Dermis blood vessel endothelial cell (primary cell): ENCODE measurements around the gene ANKRD7. TPM values are rescaled to one million over a fixed set of nuclear protein-coding genes. Genes with fewer than 3 reads are reported as not detected.

ENCODE experiments used
- DNase-seq: peaks from one replicate; pipeline ENCODE4 v3.0.0; 2010
- total RNA-seq: library from RNA; depleted of rRNA; stranded (reverse); fragments of >200 nt; gene quantifications from 2 replicates; pipeline ENCODE4 v1.2.3, GENCODE V29; 2014

The ANKRD7 gene
- 0.51 TPM in 1 of 2 replicates, not detected in the other for total RNA-seq

GRCh38 chr7:118224521-118224920 is at the start of gene ANKRD7:
Gene ANKRD7 (plus strand): TSS chr7:118224704. CDS start chr7:118224831, 127 bp downstream.
- no peak for DNase-seq

GRCh38 chr7:118175740-118176139 is 48.8 kb upstream of the ANKRD7 start:
- DNase-seq, result no peak

GRCh38 chr7:118179191-118179590 is 45.3 kb upstream of the ANKRD7 start:
- DNase-seq, result no peak

DNA sequence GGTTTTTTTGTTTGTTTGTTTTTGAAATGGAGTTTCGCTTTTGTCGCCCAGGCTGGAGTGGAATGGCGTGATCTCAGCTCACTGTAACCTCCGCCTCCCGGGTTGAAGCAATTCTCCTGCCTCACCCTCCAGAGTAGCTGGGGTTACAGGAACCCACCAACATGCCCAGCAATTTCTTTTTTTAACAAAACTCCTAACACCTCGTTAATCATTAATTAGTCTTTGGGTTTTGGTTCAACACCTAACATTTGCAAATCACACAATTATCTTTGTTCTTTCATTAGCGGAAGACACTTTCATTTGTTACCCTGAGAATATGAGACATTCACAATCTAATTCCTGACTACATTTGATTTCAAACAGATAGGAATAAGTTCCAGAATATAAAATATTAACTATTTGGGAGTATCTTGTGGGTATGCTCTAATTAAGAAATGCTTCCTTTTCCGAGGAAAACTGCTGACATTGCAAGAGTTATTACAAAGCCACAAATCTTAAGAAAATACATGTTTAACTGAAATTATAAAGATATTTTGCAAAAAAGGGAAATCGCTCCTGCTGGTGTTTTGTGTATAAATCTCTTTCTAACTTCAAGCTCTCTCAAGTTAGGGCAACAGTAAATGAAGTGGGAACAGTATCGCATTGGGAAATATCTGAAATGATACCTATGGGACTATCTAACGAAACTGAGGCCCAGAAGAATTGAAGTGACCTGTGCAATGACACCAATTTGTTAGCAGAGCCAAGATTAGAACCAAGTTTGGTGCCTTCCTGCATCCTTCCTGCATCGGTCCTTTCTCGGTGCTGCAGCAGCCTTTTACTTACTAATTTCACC is 41.7 kb upstream of the ANKRD7 start:
- DNase-seq, result no peak

GRCh38 chr7:118183428-118183785 is 41.1 kb upstream of the ANKRD7 start:
- DNase-seq, result no peak

DNA sequence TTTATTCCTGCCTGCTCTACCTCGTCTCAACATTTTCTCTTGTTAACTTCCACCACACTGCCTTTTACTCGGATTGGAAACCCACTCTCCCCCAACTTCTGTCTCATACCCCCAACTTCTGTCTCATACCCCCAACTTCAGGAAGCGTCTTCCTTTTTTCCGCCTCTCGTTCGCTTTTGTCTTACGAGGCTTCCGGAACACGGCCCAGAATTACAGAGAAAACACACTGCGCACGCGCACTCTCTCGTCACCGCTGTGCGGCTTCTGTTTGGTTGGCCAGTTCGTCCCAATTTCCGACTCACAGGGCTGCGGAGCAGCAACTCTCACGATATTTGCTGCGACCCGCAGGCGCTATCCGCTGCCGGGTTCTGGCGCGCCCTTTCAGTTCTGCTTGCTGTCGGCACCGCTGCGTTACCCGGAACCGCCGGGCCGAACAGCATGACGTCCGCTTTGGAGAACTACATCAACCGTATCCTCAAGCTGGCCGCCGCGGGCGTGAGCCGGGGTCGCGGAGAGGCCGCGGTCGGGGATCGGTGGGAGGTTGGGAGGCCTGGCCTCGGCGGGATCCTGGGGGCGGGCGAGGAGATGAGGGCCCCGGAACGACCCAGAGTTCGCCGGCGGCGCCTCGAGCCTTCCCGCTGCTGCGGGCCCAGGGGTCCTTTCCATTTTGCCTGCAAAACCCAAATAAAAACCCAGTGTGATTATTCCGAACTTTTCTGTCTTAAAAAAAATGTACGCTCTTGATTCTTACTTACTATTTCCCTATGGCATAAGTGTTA is 40.5 kb upstream of the ANKRD7 start, which contains the start of gene LSM8:
LSM8 (plus strand) TSS at position 379 of the 779 bp plus-strand sequence; CDS start at position 439, 60 bp downstream.
- peak; percentile 99 for DNase-seq

GRCh38 chr7:118184565-118184940 is 40.0 kb upstream of the ANKRD7 start:
- peak; percentile 27 for DNase-seq

GRCh38 chr7:118185163-118185860 is 39.2 kb upstream of the ANKRD7 start:
- no peak for DNase-seq

DNA sequence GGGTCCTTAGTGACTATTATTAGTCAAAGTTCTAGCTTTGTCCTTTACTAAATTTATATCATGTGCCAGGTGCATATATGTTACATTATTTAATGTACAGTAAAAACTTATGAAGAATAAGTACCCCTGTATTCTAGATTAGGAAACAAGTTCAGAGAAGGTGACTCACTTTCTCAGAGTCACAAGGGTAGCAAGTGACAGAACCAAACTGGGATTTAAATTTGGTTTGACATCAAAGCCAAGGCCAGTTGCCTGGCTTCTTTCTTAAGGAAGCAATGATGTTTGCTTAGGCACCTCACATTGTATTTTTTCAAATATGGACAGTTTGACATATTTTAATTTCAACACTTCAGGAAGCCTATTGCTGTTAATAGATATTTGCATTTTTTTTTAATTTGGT is 38.0 kb upstream of the ANKRD7 start:
- no peak for DNase-seq

DNA sequence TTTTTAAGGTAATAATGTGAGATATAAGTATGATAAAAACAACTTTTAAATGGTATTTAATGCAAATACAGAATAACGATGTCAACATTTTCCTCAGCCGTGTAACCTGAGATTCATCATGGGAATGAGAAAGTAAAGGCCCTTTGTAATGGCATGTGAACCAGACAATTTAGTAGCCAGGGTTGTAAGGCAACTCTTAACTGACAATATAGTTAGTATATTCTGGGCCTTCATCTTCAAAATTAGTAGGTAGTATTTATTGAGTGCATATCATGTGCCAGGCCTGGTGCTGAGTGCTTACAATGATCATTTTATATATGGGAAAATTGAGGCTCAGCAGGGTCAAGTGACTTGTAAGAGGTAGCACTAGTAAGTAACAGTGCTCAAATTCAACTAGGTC is 29.9 kb upstream of the ANKRD7 start:
- DNase-seq, result no peak

- DNase-seq, result peak; percentile 78
Measured at GRCh38 chr7:118195837-118196474, 28.5 kb upstream of the ANKRD7 start.

GRCh38 chr7:118202061-118202460 is 22.4 kb upstream of the ANKRD7 start:
- no peak for DNase-seq

DNA sequence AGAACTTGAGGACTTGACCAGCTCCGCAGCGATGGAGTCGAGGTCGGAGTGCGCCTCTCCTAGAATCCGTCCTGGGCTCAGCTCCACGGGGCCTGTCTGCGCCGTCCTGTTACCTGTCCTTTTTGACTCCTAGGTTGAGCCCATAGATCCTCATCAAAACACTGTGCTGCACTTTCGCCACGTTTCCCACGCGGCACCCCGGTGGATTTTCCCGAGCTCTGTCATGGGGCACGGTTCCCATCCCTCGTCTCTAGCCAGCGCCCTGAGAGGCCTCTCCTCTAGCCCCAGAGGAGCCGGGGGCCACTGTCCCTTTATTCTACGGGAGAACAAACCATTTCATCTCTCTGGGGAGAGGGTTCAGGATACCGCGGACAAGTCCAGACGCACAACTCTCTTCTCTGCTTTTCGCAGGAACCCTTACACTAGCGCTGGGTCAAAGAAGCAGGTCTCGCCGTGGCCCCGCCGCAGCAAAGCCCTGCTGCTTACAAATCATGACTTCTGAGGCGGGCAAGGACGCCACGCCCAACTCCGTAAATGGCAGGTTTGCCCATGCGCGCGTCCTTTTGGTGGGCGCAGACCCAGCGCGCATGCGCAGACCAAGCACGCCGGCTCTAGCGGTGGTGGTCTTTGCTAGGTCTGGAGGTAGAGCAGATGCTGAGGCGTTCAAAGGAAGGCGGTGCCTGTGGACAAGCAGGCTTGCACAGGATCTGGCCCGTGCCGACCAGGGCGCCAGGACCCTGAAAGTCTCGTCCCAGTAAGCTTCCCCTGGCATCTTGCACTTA is 10.3 kb upstream of the ANKRD7 start:
- DNase-seq, result peak; percentile 81

DNA sequence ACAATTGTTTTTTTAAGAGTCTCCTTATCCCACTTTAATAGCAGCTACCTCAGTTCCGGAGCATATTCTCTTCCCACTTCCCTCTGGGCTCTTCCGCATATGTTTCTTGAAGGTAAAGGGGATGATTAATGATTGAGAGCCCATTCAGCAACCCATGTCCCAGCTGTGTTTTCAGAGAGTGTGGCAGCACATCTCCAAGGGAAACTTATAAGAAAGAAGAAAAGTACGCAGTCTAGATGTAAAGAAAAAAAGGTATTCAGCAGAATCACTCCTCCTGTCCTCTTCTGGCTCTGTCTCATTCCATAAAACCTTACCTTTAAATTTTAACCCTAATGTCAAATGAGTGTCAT is 9.7 kb upstream of the ANKRD7 start:
- no peak for DNase-seq

DNA sequence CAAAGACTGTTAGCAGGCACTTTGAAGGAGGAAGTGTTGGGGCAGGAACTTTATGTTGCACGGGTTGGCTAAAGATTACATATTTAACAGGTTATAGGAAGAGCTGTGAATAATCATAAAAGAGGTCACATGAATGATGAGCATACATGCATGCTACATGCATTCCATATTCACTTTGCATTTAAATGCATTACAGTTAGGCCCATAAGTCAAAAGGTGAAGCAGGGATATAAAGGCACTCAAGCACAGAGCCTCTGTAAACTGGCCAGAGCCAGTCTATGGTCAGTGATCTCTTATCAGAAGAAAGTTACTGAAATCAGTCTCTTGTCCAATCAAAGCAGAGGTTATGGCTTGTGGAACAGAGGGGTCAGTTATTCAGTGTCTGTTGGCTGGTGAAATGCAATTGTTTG is 7.3 kb upstream of the ANKRD7 start:
- no peak for DNase-seq

GRCh38 chr7:118218413-118219156 is 5.9 kb upstream of the ANKRD7 start:
- DNase-seq, result no peak

DNA sequence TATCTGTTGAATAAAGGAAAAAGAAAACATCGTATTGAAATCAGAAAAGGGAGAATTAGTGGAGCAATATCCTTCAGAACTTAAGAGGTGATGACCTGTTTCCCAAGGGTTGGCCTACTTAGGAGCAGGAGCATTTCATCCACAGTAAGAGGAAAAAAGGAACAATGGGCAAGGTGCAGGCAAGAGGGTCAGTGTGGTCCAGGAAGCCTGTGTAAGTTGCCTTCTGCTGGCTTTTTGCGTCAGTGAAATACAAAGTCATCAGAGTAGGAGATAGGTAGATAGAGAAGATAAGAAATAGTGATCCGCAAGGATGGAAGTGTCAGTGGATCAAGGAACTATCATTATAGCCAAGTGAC is 5.4 kb upstream of the ANKRD7 start:
- DNase-seq, result no peak

GRCh38 chr7:118220583-118220982 is 3.9 kb upstream of the ANKRD7 start:
- DNase-seq, result no peak

DNA sequence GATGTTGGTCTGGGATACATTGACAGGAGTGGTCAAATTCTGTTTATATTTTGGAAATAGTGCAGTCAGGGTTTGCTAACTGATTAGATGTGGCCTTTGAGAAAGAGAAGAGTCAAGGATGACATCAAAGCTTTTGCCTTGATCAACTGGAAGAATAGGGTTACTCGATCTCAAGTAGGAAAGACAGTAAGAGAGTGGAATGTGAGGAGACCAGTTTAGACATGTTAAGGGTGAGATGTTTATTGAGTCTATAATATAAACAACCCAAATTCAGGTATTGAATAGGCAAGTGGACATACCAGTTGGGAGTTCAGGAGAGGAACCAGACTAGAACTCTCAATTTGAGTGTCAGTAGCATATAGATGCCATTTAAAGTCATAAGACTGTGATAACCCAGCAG is 1.9 kb upstream of the ANKRD7 start:
- no peak for DNase-seq

DNA sequence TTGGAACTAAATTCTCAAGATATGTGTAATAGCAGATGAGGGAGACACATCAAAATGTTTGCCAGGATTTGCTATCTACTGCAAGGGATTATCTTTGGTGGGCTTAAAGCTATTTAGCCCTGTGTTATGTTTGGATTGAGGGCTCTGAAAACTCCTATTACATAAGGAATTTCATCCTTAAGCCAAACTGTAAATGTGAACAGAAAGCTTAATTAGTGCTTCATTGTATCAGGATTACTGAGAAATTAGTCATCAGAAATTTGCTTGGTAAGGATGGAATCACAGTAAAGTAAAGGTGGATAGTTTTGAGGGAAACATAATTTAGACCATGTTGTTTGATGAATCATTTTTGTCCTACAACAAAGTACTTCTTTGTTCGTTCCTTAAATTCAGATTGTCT is 8.3 kb downstream of the ANKRD7 start:
- DNase-seq, result no peak

DNA sequence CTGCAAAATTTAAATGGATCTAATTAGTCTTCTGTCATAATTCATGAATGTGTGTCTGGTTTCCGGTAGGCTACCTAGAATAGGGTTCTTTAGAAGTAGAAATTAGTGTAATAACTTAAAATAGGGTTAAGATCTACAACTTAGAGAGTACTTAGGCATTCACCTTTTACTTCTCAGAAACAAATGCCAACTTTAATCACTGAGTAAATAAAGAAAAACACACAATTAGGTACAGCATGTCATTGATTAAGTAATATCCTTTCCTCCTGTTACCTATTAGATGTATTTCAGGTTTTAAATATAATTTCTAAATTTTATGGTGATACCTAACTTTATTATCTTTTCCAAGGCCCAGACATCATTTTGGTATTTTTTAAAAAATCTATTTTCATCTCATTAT is 9.3 kb downstream of the ANKRD7 start:
- DNase-seq, result no peak
